GM23338 (cell line): Measurements from ENCODE around the gene AMZ1. TPM values are rescaled to one million over a fixed set of nuclear protein-coding genes. Genes with fewer than 3 reads are reported as not detected.
"Not testable (repeated sequence)": the region's sequence is repeated elsewhere in the genome, so short reads cannot be mapped to it uniquely, and the experiment has no call there.

ENCODE experiments used
- ATAC-seq: fragments of 200-7000 bp; cut with Tn5 transposase; 3 replicates; pipeline ENCODE4 v1.9.1; 2020
- DNase-seq: peaks from one replicate; pipeline ENCODE4 v3.0.0-alpha.2; 2015; ENCODE audit warnings: low spot score
- H2AFZ ChIP-seq: fragments of 200-600 bp; sonication (generic); 2 replicates; pipeline ENCODE4 v1.8.0; 2016; ENCODE audit warnings: antibody characterized with exemption, mild to moderate bottlenecking, moderate library complexity
- H3F3A ChIP-seq: fragments of 200-600 bp; sonication (generic); replicated peaks from 2 replicates; pipeline ENCODE4 v1.8.0; 2017; ENCODE audit warnings: antibody characterized with exemption, mixed run types, low read depth
- H3K27ac ChIP-seq: fragments of 200-600 bp; sonication (generic); 2 replicates; pipeline ENCODE4 v1.6.1; 2016; ENCODE audit warnings: low read depth
- H3K27me3 ChIP-seq: fragments of 200-600 bp; sonication (generic); 2 replicates; pipeline ENCODE4 v1.8.0; 2016; ENCODE audit warnings: mild to moderate bottlenecking, mixed run types, moderate library complexity; ENCODE audit not compliant: insufficient read depth
- H3K36me3 ChIP-seq: fragments of 200-600 bp; sonication (generic); 2 replicates; pipeline ENCODE4 v1.8.0; 2016; ENCODE audit warnings: mild to moderate bottlenecking; ENCODE audit not compliant: insufficient read depth
- H3K4me1 ChIP-seq: fragments of 200-600 bp; sonication (generic); 2 replicates; pipeline ENCODE4 v1.8.0; 2016; ENCODE audit warnings: mild to moderate bottlenecking, moderate library complexity; ENCODE audit not compliant: insufficient read depth
- H3K4me2 ChIP-seq: fragments of 200-600 bp; sonication (generic); 2 replicates; pipeline ENCODE4 v1.7.1; 2017; ENCODE audit warnings: mixed run types
- H3K4me3 ChIP-seq: fragments of 200-600 bp; sonication (generic); 2 replicates; pipeline ENCODE4 v1.6.1; 2016; ENCODE audit warnings: mixed run types
- H3K79me2 ChIP-seq: fragments of 200-600 bp; sonication (generic); replicated peaks from 2 replicates; pipeline ENCODE4 v1.8.0; 2017; ENCODE audit warnings: mild to moderate bottlenecking; ENCODE audit not compliant: insufficient read depth
- H3K9me2 ChIP-seq: fragments of 200-600 bp; sonication (generic); 2 replicates; pipeline ENCODE4 v1.8.0; 2017; ENCODE audit not compliant: insufficient read depth
- H4K20me1 ChIP-seq: fragments of 200-600 bp; sonication (generic); replicated peaks from 2 replicates; pipeline ENCODE4 v1.8.0; 2017; ENCODE audit warnings: mild to moderate bottlenecking; ENCODE audit not compliant: insufficient read depth
- H3K27ac Mint-ChIP-seq: 2 replicates; pipeline ENCODE4 v1.8.0; 2020; ENCODE audit warnings: inconsistent platforms, mild to moderate bottlenecking, moderate library complexity, mixed read lengths
- H3K27me3 Mint-ChIP-seq: 3 replicates; pipeline ENCODE4 v1.8.0; 2022; ENCODE audit warnings: low read depth, mild to moderate bottlenecking, moderate library complexity, mixed read lengths, inconsistent platforms; ENCODE audit not compliant: insufficient read depth, poor library complexity
- H3K36me3 Mint-ChIP-seq: 3 replicates; pipeline ENCODE4 v1.8.0; 2021; ENCODE audit warnings: low read depth, mild to moderate bottlenecking, inconsistent platforms, moderate library complexity, mixed read lengths
- H3K4me1 Mint-ChIP-seq: 3 replicates; pipeline ENCODE4 v1.8.0; 2020; ENCODE audit warnings: mild to moderate bottlenecking, inconsistent platforms, mixed read lengths
- H3K4me3 Mint-ChIP-seq: 3 replicates; pipeline ENCODE4 v1.8.0; 2021; ENCODE audit warnings: moderate library complexity, mild to moderate bottlenecking, inconsistent platforms, mixed read lengths
- H3K9me3 Mint-ChIP-seq: 3 replicates; pipeline ENCODE4 v1.8.0; 2020; ENCODE audit warnings: moderate library complexity, mild to moderate bottlenecking, inconsistent platforms, mixed read lengths
- CREB1 ChIP-seq: fragments of 250-450 bp; sonication (Bioruptor Pico); IDR thresholded peaks from 2 replicates; pipeline ENCODE4 v1.5.0; 2020; ENCODE audit warnings: low read depth, mild to moderate bottlenecking, moderate library complexity
- EZH2 ChIP-seq: fragments of 200-600 bp; sonication (generic); IDR thresholded peaks from one replicate; pipeline ENCODE4 v1.8.0; 2017; ENCODE audit warnings: antibody characterized with exemption, mild to moderate bottlenecking, low read depth; ENCODE audit not compliant: unreplicated experiment
- EZH2phosphoT487 ChIP-seq: fragments of 200-600 bp; sonication (generic); IDR thresholded peaks from one replicate; pipeline ENCODE4 v1.8.1; 2018; ENCODE audit warnings: antibody characterized with exemption; ENCODE audit not compliant: unreplicated experiment
- JUNB ChIP-seq: IDR thresholded peaks from one replicate; pipeline ENCODE4 v1.6.1; 2016; ENCODE audit warnings: antibody characterized with exemption; ENCODE audit not compliant: unreplicated experiment
- NANOG ChIP-seq: IDR thresholded peaks from 2 replicates; pipeline ENCODE4 v1.6.1; 2016; ENCODE audit warnings: antibody characterized with exemption, borderline replicate concordance
- REST ChIP-seq: IDR thresholded peaks from one replicate; pipeline ENCODE4 v1.6.1; 2018; ENCODE audit warnings: antibody characterized with exemption; ENCODE audit not compliant: unreplicated experiment
- STAT1 ChIP-seq: IDR thresholded peaks from one replicate; pipeline ENCODE4 v1.6.1; 2016; ENCODE audit warnings: antibody characterized with exemption; ENCODE audit not compliant: unreplicated experiment
- ZNF114 ChIP-seq: fragments of 250-450 bp; sonication (Bioruptor Pico); IDR thresholded peaks from 2 replicates; pipeline ENCODE4 v1.5.0; 2020; ENCODE audit warnings: mild to moderate bottlenecking, moderate library complexity
- polyA plus RNA-seq: library from polyadenylated mRNA; unstranded; fragments of >200 nt; fragmentation: Nextera tagmentation; extraction: Ambion mirVana; gene quantifications from 2 replicates; pipeline ENCODE4 v1.2.1, GENCODE V29; 2016
- total RNA-seq: library from RNA; depleted of rRNA; stranded (reverse); fragments of >200 nt; shearing (Covaris generic); gene quantifications from 2 replicates; pipeline ENCODE4 v1.2.3, GENCODE V29; 2014
- TF ChIP-seq, protein P1 (sequence below): IDR thresholded peaks from 2 replicates; pipeline ENCODE4 v1.6.1; 2016; ENCODE audit warnings: antibody characterized with exemption
- TF ChIP-seq, protein P2 (sequence below), 2 experiments: fragments of 200-600 bp in 1 of 2; sonication (generic) in 1 of 2; conservative IDR thresholded peaks; 2 replicates each; pipeline versions ENCODE4 v1.5.1 to v1.6.1; 2016 to 2017; ENCODE audit warnings: antibody characterized with exemption in 2 of 2, low read depth in 2 of 2, mild to moderate bottlenecking in 2 of 2, moderate library complexity in 1 of 2

Gene AMZ1
- total and polyA plus RNA-seq, 2 experiments from 2014 or later = 0.73 to 4.5 TPM

- not testable (repeated sequence) for H3K4me3 Mint-ChIP-seq, H3K27ac Mint-ChIP-seq, H3K27ac ChIP-seq, DNase-seq, H3K4me3 ChIP-seq, H3F3A ChIP-seq, ATAC-seq, H3K27me3 ChIP-seq, H3K9me3 Mint-ChIP-seq, H3K4me1 ChIP-seq, H2AFZ ChIP-seq, H3K9me2 ChIP-seq, H3K4me2 ChIP-seq, H4K20me1 ChIP-seq, H3K4me1 Mint-ChIP-seq
- H3K36me3 ChIP-seq = peaks cover 11% of the 10 kb centered on the region
- peaks cover 14% of the 10 kb centered on the region for H3K27me3 Mint-ChIP-seq
- H3K36me3 Mint-ChIP-seq = peaks cover 63% of the 10 kb centered on the region
- H3K79me2 ChIP-seq = peaks cover 35% of the 10 kb centered on the region
These were observed 39.2 kb downstream of the AMZ1 start for GRCh38 chr7:2727206-2727605.

- no peaks in the 10 kb centered on the region for H3K4me1 ChIP-seq
- H3K27ac ChIP-seq = no peak overlapping the region
- H3K4me2 ChIP-seq = no peak overlapping the region
- H4K20me1 ChIP-seq = peaks cover 9% of the 10 kb centered on the region
- no peaks in the 10 kb centered on the region for H3K9me2 ChIP-seq
- ATAC-seq = no peak
- Mint-ChIP-seq H3K27ac (no peak overlapping the region), H3K4me1 (peaks cover 13% of the 10 kb centered on the region), H3K4me3 (no peak overlapping the region; the same call in 2 of the 3 replicates), H3K27me3 (peaks cover 9% of the 10 kb centered on the region), H3K9me3 (no peaks in the 10 kb centered on the region), H3K36me3 (peaks cover 71% of the 10 kb centered on the region)
- no peaks in the 10 kb centered on the region for H3K27me3 ChIP-seq
- no peak overlapping the region for H2AFZ ChIP-seq
- H3K79me2 ChIP-seq = peaks cover 47% of the 10 kb centered on the region
- peaks cover 11% of the 10 kb centered on the region for H3K36me3 ChIP-seq
- no peaks in the 10 kb centered on the region for H3F3A ChIP-seq
- H3K4me3 ChIP-seq = no peak overlapping the region
- no peak for DNase-seq
- TF ChIP-seq NANOG (no peak), ZNF114 (CRISPR knock-in tag) (no peak), CREB1 (CRISPR knock-in tag) (no peak), JUNB (no peak), EZH2 (no peak), EZH2phosphoT487 (no peak), REST (no peak), STAT1 (no peak)
- TF ChIP-seq, protein P1, sequence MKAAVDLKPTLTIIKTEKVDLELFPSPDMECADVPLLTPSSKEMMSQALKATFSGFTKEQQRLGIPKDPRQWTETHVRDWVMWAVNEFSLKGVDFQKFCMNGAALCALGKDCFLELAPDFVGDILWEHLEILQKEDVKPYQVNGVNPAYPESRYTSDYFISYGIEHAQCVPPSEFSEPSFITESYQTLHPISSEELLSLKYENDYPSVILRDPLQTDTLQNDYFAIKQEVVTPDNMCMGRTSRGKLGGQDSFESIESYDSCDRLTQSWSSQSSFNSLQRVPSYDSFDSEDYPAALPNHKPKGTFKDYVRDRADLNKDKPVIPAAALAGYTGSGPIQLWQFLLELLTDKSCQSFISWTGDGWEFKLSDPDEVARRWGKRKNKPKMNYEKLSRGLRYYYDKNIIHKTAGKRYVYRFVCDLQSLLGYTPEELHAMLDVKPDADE = no peak
- TF ChIP-seq, protein P2, sequence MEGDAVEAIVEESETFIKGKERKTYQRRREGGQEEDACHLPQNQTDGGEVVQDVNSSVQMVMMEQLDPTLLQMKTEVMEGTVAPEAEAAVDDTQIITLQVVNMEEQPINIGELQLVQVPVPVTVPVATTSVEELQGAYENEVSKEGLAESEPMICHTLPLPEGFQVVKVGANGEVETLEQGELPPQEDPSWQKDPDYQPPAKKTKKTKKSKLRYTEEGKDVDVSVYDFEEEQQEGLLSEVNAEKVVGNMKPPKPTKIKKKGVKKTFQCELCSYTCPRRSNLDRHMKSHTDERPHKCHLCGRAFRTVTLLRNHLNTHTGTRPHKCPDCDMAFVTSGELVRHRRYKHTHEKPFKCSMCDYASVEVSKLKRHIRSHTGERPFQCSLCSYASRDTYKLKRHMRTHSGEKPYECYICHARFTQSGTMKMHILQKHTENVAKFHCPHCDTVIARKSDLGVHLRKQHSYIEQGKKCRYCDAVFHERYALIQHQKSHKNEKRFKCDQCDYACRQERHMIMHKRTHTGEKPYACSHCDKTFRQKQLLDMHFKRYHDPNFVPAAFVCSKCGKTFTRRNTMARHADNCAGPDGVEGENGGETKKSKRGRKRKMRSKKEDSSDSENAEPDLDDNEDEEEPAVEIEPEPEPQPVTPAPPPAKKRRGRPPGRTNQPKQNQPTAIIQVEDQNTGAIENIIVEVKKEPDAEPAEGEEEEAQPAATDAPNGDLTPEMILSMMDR (conservative IDR thresholded peaks at IDR 0.05; ENCODE audit: low read depth in 2 of 2) = no peak
These were observed 40.5 kb downstream of the AMZ1 start for GRCh38 chr7:2728316-2729030.
